Activated naive CD4-positive, alpha-beta T cell treated with anti-CD3 and anti-CD28 coated beads, Interleukin-2, amount 10 ng/mL, durations not matched to agents 7 days and 5 days (primary cell): Measurements from ENCODE around the gene XPOT.

Experiments
- CTCF ChIA-PET: fragments of 350-600 bp; sonication (Branson Sonifier 250); formaldehyde crosslinking; loops from one replicate; lab custom pipeline; 2021; ENCODE audit warnings: antibody characterized with exemption; lab: Charles Lee
- DNase-seq: peaks from one replicate; pipeline ENCODE4 v3.0.0-alpha.2; 2020
- H3K27ac Mint-ChIP-seq: one replicate; pipeline ENCODE4 v1.8.0; 2021; ENCODE audit warnings: mild to moderate bottlenecking, moderate library complexity, mixed read lengths
- H3K27me3 Mint-ChIP-seq: one replicate; pipeline ENCODE4 v1.8.0; 2021; ENCODE audit warnings: mild to moderate bottlenecking, mixed read lengths
- H3K36me3 Mint-ChIP-seq: one replicate; pipeline ENCODE4 v1.8.0; 2021; ENCODE audit warnings: mixed read lengths
- H3K4me1 Mint-ChIP-seq: one replicate; pipeline ENCODE4 v1.8.0; 2021; ENCODE audit warnings: mixed read lengths
- H3K4me3 Mint-ChIP-seq: one replicate; pipeline ENCODE4 v1.8.0; 2021; ENCODE audit warnings: mild to moderate bottlenecking, moderate library complexity, mixed read lengths
- H3K9me3 Mint-ChIP-seq: one replicate; pipeline ENCODE4 v1.8.0; 2021; ENCODE audit warnings: mixed read lengths

Gene XPOT

DNA sequence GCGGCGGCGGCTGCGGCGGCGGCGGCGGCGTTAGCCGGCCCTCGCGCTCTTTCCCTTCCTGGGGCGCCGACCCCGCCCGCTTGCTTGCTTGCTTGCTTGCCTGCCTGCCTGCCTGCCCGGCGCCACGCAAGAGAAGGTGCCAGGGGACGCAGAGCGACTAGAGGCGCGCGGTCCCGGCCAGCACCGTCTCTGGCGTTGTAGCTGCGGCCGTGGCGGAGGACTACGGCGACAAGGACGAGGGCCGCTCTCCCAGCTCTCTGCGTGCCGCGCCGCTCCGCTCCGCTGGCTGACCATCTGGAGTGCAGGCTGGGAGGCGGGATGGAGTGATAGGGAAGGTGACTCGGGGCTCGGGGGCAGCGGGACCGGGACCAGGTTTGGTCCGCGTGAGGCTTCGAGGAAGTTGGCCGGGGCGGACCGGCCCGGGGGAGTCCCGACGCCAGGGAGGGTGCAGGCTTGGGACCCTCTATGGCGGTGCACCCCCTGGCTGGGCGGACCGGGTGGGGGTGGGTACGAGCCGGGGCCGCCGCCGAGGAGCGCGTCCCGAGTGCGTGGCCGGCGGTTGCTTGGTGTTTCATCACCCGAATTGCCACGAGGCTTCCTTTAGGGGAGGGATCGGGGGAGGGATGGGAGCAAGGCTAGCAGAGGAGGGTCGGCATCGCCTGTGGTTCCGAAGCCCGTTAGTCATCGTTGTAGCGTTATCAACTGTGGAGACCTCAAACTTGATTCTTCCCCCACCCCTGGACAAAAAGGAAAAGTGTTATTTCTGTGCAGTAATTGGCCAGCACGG, 471 bp downstream of the XPOT start:
- no peaks in the 10 kb centered on the region for H3K9me3 Mint-ChIP-seq
- peak; percentile 75 for DNase-seq
- CTCF ChIA-PET: interaction anchor here (1.0 to 1.3 kb wide), 2 partner anchors 14 to 16 kb away, joined by 3 to 6 read pairs; partner anchors contain the start of gene C12orf56
- H3K27ac Mint-ChIP-seq: peak overlapping the region; percentile 98
- peaks cover 44% of the 10 kb centered on the region for H3K4me1 Mint-ChIP-seq
- no peaks in the 10 kb centered on the region for H3K27me3 Mint-ChIP-seq
- H3K4me3 Mint-ChIP-seq: peak overlapping the region; percentile 92
- peaks cover 6% of the 10 kb centered on the region for H3K36me3 Mint-ChIP-seq

DNA sequence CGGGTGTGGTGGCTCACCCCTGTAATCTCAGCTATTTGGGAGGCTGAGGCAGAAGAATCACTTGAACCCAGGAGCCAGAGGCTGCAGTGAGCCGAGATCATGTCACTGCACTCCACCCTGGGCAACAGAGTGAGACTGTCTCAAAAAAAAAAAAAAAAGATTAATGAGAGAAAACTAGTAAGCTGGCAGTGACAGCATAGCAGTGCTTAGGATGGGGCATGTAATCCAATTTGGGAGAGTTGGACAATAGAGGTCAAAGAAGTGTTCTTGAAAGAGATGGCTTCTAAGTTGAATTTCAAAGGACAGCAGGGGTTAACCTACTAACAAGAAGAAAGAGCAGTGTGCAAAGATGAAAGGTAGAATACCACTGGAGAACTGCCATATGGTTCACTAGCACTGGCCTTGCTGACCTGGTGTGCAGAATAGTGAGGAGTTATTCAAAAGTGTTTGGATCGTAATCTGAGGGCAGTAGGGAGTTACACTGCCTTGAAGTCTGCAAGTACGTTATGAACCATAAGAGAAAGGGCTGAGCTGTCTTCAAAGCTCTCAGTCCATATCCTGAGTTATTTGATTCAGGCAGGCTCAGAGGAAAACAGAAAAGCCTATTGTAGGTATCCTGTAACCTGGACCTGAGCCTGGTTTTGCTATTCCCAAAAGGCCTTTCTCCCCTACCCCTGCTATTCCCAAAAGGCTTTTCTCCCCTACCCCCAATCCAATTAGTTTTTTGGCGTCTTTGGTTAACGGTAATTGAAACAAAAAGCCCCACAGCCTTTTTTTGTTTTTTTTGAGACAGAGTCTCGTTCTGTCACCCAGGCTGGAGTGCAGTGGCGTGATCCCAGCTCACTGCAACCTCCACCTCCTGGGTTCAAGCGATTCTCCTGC, 3.4 kb downstream of the XPOT start:
- no peak for DNase-seq
- Mint-ChIP-seq H3K36me3 (peaks cover 22% of the 10 kb centered on the region), H3K4me3 (no peak overlapping the region), H3K27ac (no peak overlapping the region), H3K27me3 (no peaks in the 10 kb centered on the region), H3K4me1 (peaks cover 36% of the 10 kb centered on the region), H3K9me3 (no peaks in the 10 kb centered on the region)
- CTCF ChIA-PET: no interaction called here

DNA sequence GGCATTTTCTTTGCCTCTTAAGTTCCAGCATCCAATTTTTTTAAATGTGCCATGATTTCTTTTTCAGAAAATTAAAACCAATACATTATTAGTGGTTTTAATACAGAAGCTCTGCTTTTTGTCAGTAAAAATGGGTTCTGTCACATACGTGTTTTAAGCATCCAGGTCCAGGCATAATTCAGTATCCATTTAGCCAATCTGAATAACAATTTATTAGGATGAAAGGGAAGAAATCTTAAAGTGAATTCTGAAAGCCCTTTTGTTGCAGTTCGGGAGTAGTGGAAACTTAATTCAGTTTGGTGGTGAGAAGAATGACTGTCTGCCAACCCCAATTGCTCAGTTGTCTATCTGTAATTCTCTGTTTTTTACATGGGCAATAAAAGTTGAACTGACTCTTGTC, 7.2 kb downstream of the XPOT start:
- Mint-ChIP-seq H3K4me3 (no peak overlapping the region), H3K27ac (no peak overlapping the region), H3K4me1 (peaks cover 23% of the 10 kb centered on the region), H3K9me3 (no peaks in the 10 kb centered on the region), H3K27me3 (no peaks in the 10 kb centered on the region), H3K36me3 (peaks cover 42% of the 10 kb centered on the region)
- CTCF ChIA-PET: interaction anchor here (1.2 kb wide), 1 partner anchor 14 kb away, joined by 3 read pairs; no protein-coding TSS in a partner anchor
- no peak for DNase-seq

DNA sequence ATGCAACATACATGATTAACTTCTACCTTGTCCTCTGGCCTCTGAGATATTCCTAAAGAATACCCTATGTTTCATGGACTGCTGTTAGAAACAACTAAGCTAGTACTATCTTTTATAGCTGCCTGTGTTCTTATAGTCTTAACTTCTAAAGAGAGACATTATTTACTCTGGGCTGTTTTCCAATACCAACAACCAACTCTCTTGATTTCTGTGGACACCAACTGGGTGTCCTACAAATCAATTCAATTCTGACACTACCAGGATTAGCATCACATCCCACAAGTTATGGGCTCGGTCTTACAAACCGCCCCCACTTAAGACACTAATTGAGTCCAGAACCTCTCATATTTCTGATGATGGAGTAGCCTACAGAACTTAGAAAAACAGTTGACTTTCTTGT, 8.3 kb downstream of the XPOT start:
- no peak overlapping the region for H3K4me3 Mint-ChIP-seq
- peaks cover 42% of the 10 kb centered on the region for H3K36me3 Mint-ChIP-seq
- H3K9me3 Mint-ChIP-seq: no peaks in the 10 kb centered on the region
- CTCF ChIA-PET: interaction anchor here (0.9 kb wide), 1 partner anchor 13 kb away, joined by 3 read pairs; no protein-coding TSS in a partner anchor
- no peak overlapping the region for H3K27ac Mint-ChIP-seq
- no peaks in the 10 kb centered on the region for H3K27me3 Mint-ChIP-seq
- peaks cover 15% of the 10 kb centered on the region for H3K4me1 Mint-ChIP-seq
- DNase-seq: no peak

DNA sequence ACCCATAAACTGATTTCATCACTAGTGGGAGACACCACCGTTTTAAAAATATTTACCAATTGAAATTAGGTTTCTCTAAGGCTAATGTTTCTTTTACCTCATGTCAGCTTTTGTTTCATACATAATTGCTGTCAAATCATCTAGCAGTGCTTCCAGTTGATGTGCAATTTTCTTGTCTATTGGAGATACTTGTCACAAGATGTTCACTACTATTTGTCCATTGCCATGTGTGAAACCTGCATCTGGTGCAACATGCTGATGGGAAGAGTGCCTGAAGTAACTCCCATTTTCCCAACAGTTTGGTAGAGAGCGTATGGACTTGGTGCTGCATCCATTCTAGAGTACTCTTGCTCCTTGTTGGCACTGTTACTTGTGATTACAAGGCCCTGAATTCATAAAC, 9.7 kb downstream of the XPOT start:
- no peak overlapping the region for H3K4me3 Mint-ChIP-seq
- no peaks in the 10 kb centered on the region for H3K9me3 Mint-ChIP-seq
- H3K4me1 Mint-ChIP-seq: peaks cover 11% of the 10 kb centered on the region
- no peak overlapping the region for H3K27ac Mint-ChIP-seq
- DNase-seq: no peak
- CTCF ChIA-PET: no interaction called here
- no peaks in the 10 kb centered on the region for H3K27me3 Mint-ChIP-seq
- peaks cover 49% of the 10 kb centered on the region for H3K36me3 Mint-ChIP-seq

DNA sequence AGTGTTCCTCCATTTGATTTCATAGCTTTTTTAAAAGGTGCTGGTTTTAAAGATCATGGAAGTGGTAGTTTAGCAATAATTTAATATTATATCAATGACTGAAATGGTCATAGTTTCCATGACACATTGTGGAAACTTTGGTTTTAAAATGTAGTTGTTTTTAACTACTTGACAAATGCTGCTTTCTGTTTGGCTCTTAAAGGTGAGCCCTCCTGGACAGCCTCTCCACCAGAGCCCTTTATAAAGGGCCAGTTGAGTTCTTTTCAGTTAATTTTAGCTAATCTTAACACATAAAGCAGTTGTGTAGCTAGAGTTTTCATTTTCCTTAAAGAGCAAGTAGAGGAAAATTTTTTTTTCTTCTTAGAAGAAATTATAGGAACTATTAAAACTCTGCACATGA, 14.0 kb downstream of the XPOT start:
- H3K4me3 Mint-ChIP-seq: no peak overlapping the region
- peaks cover 51% of the 10 kb centered on the region for H3K36me3 Mint-ChIP-seq
- H3K4me1 Mint-ChIP-seq: no peaks in the 10 kb centered on the region
- CTCF ChIA-PET: no interaction called here
- no peaks in the 10 kb centered on the region for H3K9me3 Mint-ChIP-seq
- DNase-seq: no peak
- H3K27me3 Mint-ChIP-seq: no peaks in the 10 kb centered on the region
- no peak overlapping the region for H3K27ac Mint-ChIP-seq

DNA sequence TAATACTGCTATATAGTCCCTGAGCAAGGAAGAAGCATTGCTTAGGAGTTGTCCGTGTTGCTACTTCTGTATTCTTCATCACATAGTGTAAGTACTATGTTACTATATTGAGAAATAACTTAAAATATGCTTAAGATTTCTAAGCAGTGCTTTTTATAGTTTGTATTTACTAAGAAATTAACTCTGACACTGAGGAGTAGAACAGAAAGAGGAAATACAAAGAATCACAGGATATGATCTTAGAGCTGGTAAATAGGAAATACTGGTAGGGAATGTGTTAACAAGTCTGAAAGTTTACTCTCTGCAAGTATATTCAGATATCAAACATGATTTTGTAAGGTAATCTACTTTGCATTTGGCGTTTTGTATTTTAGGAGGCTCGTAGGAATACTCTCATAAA, 15.5 kb downstream of the XPOT start:
- CTCF ChIA-PET: no interaction called here
- H3K27ac Mint-ChIP-seq: no peak overlapping the region
- H3K9me3 Mint-ChIP-seq: no peaks in the 10 kb centered on the region
- H3K4me3 Mint-ChIP-seq: no peak overlapping the region
- no peaks in the 10 kb centered on the region for H3K27me3 Mint-ChIP-seq
- no peaks in the 10 kb centered on the region for H3K4me1 Mint-ChIP-seq
- H3K36me3 Mint-ChIP-seq: peaks cover 54% of the 10 kb centered on the region
- no peak for DNase-seq

DNA sequence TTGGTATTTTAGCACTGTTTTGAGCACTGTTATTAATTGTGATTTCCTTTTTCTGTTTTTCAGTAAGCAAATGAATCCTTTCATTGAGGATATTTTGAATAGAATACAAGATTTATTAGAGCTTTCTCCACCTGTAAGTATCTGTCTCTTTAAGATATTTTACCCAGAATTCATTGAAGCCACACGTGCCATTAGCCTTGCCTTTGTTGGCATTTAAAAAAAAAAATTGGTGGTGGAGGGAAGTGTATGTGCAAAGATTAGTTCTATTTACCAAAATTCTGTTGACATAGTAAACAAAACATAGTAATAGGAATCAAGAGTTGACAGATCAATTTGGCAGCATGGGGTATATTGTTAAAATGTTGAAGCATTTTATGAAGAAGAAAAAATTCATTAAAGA, 23.8 kb downstream of the XPOT start:
- Mint-ChIP-seq H3K9me3 (no peaks in the 10 kb centered on the region), H3K27me3 (no peaks in the 10 kb centered on the region), H3K36me3 (peaks cover 70% of the 10 kb centered on the region), H3K4me3 (no peak overlapping the region), H3K4me1 (no peaks in the 10 kb centered on the region), H3K27ac (no peak overlapping the region)
- CTCF ChIA-PET: interaction anchor here (0.7 kb wide), 1 partner anchor 13 kb away, joined by 4 read pairs; no protein-coding TSS in a partner anchor
- no peak for DNase-seq

DNA sequence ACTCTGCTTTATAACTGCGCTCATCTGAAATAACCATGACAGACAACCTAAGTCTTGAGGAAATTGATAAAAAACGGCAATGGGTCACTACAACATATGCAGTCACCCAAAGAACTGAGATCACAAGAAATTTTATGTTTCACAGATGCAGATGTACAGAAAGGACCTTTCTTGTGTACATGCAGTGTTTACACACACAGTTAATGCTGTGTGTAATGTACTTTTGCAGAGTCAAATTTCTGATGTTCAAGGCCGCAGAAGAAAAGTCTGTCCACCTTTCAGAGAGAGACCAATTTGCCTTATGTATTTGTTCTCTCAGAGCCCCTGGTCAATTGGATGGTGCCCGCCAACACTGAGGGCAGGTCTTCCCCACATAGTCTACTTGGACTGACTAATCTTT, 24.8 kb downstream of the XPOT start:
- H3K36me3 Mint-ChIP-seq: peaks cover 71% of the 10 kb centered on the region

DNA sequence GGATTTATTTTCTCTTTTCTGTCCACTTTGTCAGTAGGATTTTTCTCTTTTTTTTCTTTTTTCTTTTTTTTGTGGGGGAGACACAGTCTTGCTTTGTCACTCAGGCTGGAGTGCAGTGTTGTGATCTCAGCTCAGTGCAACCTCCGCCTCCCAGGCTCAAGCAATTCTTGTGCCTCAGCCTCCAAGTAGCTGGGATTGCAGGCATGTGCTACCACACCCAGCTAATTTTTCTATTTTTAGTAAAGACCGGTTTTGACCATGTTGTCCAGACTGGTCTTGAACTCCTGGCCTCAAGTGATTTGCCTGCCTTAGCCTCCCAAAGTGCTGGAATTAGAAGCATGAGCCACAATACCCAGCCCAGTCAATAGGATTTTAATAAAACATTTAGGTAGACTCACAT, 26.7 kb downstream of the XPOT start:
- Mint-ChIP-seq H3K9me3 (no peaks in the 10 kb centered on the region), H3K4me3 (no peak overlapping the region), H3K36me3 (peaks cover 76% of the 10 kb centered on the region), H3K27me3 (no peaks in the 10 kb centered on the region), H3K4me1 (no peaks in the 10 kb centered on the region), H3K27ac (no peak overlapping the region)
- no peak for DNase-seq
- CTCF ChIA-PET: no interaction called here

More for the DNA sequence above, 24.8 kb downstream of the XPOT start:
- CTCF ChIA-PET: no interaction called here
- H3K27ac Mint-ChIP-seq: peak overlapping the region; percentile 65
- H3K4me1 Mint-ChIP-seq: no peaks in the 10 kb centered on the region
- no peaks in the 10 kb centered on the region for H3K27me3 Mint-ChIP-seq
- no peak for DNase-seq
- no peak overlapping the region for H3K4me3 Mint-ChIP-seq
- no peaks in the 10 kb centered on the region for H3K9me3 Mint-ChIP-seq

DNA sequence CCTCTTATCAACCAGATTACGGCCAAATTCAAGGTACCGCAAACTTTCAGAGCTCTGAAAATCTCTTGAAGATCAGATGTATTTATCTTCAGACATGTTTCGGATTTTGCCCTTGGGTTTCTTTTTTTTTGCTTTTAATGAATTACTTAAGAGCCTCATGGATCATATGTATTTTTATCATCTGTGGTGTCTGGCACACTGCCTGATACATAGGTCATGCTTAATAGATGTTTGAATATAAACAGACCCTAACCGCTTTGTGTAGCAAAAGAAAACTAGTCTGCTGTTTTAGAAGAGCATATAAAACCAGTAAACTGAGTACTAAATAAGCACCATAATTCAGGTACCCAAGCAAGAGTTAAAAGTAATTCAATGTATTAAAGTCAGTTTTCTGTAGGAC, 27.6 kb downstream of the XPOT start:
- CTCF ChIA-PET: interaction anchor here (0.6 kb wide), 1 partner anchor 1903 kb away, joined by 3 read pairs; no protein-coding TSS in a partner anchor
- H3K4me1 Mint-ChIP-seq: no peaks in the 10 kb centered on the region
- no peak overlapping the region for H3K27ac Mint-ChIP-seq
- H3K36me3 Mint-ChIP-seq: peaks cover 73% of the 10 kb centered on the region
- no peaks in the 10 kb centered on the region for H3K9me3 Mint-ChIP-seq
- no peak for DNase-seq
- H3K4me3 Mint-ChIP-seq: no peak overlapping the region
- H3K27me3 Mint-ChIP-seq: no peaks in the 10 kb centered on the region

DNA sequence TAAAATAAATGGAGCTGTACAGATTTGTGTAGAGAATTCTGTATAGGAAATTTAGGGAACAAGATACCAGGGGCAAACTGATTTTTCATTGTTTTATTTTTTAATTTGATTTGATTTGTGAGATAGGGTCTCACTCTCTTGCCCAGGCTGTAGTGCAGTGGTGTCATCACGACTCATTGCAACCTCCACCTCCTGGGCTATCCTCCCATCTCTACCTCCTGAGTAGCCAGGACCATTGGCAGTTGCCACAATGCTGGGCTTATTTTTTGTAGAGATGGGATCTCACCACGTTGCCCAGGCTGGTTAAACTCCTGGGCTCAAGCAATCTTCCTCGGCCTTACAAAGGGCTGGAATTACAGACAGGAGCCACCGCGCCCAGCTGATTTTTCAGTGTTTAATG, 29.7 kb downstream of the XPOT start:
- H3K27me3 Mint-ChIP-seq: no peaks in the 10 kb centered on the region
- H3K9me3 Mint-ChIP-seq: no peaks in the 10 kb centered on the region
- CTCF ChIA-PET: no interaction called here
- H3K4me1 Mint-ChIP-seq: no peaks in the 10 kb centered on the region
- peaks cover 75% of the 10 kb centered on the region for H3K36me3 Mint-ChIP-seq
- H3K4me3 Mint-ChIP-seq: no peak overlapping the region
- DNase-seq: no peak
- no peak overlapping the region for H3K27ac Mint-ChIP-seq

DNA sequence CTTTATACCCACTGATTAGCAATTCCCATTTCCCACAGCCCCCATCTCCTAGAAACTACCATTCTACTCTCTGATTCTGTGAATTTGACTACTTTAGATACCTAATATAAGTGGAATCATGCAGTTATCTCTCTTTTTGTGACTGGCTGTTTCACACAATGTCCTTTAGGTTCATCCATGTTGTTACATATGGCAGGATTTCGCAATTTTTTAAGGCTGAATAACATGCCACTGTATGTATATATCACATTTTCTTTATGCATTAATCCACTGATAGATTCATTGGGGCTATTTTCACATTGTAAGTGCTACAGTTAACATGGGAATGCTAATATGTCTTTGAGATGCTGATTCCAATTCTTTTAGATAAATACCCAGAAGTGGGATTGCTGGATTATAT, 35.9 kb downstream of the XPOT start:
- H3K27me3 Mint-ChIP-seq: no peaks in the 10 kb centered on the region
- peak overlapping the region; percentile 45 for H3K27ac Mint-ChIP-seq
- no peak for DNase-seq
- CTCF ChIA-PET: no interaction called here
- H3K4me3 Mint-ChIP-seq: no peak overlapping the region
- H3K36me3 Mint-ChIP-seq: peaks cover 55% of the 10 kb centered on the region
- H3K9me3 Mint-ChIP-seq: no peaks in the 10 kb centered on the region
- H3K4me1 Mint-ChIP-seq: peaks cover 5% of the 10 kb centered on the region

DNA sequence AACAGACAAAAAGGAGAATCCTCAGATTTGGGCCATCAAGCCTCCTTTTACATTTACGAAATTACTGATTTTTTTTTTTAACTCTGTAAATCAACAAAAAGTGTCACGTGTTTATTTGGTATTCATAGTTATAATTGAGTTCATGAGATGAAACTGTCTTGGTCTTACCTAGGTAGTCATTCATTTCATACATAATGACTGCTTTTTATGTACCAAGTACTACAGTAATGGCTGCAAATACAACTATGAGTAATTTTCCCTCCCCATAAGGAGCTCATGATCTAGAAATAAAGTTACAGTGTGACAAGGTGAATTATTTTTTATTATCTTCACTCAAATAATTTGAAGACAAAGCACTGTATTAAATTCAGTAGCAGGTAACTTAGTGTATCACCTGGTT, 41.3 kb downstream of the XPOT start:
- Mint-ChIP-seq H3K27ac (no peak overlapping the region), H3K4me3 (no peak overlapping the region), H3K36me3 (peaks cover 44% of the 10 kb centered on the region), H3K4me1 (peaks cover 14% of the 10 kb centered on the region), H3K9me3 (no peaks in the 10 kb centered on the region), H3K27me3 (no peaks in the 10 kb centered on the region)
- CTCF ChIA-PET: no interaction called here
- no peak for DNase-seq
